ENCODE data around the gene RSL1D1.

GRCh38 chr16:11871193-11871592 lies 19.9 kb upstream of the RSL1D1 start:
- TF ChIP-seq CTCF (IDR thresholded peaks at IDR 0.05 in 4 of 5, conservative IDR thresholded peaks at IDR 0.05 in 1 of 5) (peak in 1 of 5 experiments; percentile 18), POLR2A (IDR thresholded peaks at IDR 0.05) (no peak)
